ENCODE data around the gene PRDX2. TPM values are rescaled to one million over a fixed set of nuclear protein-coding genes. Genes with fewer than 3 reads are reported as not detected.

PRDX2 gene
- total RNA-seq, 4 donors from 2014 or later: 129 to 182 (median 163) TPM

Small RNAs within 50 kb of the gene (small RNA-seq; reads per million reads assigned to genes)
- gene MIR5684: not detected

Other genes with a start within 250 kb of the PRDX2 start
- gene ZNF490, start 191.0 kb downstream of the PRDX2 start, total RNA-seq: 1 to 10 TPM; 3.1 to 6.7 (median 4.8) TPM
- gene ZNF791, start 190.9 kb downstream of the PRDX2 start, total RNA-seq: 10 to 100 TPM; 36.1 to 38.7 (median 37.6) TPM
- 10 to 100 TPM; 48.5 to 89.4 (median 58.5) TPM for gene MAN2B1, start 135.1 kb downstream of the PRDX2 start, total RNA-seq
- 10 to 100 TPM in 3 of 4 donors, 1 to 10 TPM in 1; 7.9 to 19.8 (median 16.8) TPM for gene WDR83, start 135.0 kb downstream of the PRDX2 start, total RNA-seq
- 100 to 1,000 TPM; 117 to 180 (median 160) TPM for gene DHPS, start 119.9 kb downstream of the PRDX2 start, total RNA-seq
- not detected for gene GNG14, start 113.8 kb downstream of the PRDX2 start, total RNA-seq
- gene FBXW9, start 105.2 kb downstream of the PRDX2 start, total RNA-seq: 1 to 10 TPM; 1.2 to 7.5 (median 5.7) TPM
- 100 to 1,000 TPM in 1 of 4 donors, 10 to 100 TPM in 3; 56.1 to 120 (median 77.6) TPM for gene TNPO2, start 77.9 kb downstream of the PRDX2 start, total RNA-seq
- gene TRIR, start 67.1 kb downstream of the PRDX2 start, total RNA-seq: 100 to 1,000 TPM; 328 to 649 (median 501) TPM
- gene GET3, start 64.3 kb downstream of the PRDX2 start, total RNA-seq: 10 to 100 TPM; 22.6 to 40.4 (median 36.3) TPM
- under 1 TPM in 1 of 4 donors, not detected in 3; 0.21 TPM for gene BEST2, start 50.0 kb downstream of the PRDX2 start, total RNA-seq
- gene HOOK2, start 26.2 kb downstream of the PRDX2 start, total RNA-seq: 100 to 1,000 TPM in 1 of 4 donors, 10 to 100 TPM in 3; 27.3 to 109 (median 50.2) TPM
- 100 to 1,000 TPM; 421 to 676 (median 613) TPM for gene JUNB, start 10.3 kb downstream of the PRDX2 start, total RNA-seq
- gene THSD8, start 269 bp upstream of the PRDX2 start, total RNA-seq: 1 to 10 TPM in 1 of 4 donors, not detected in 3; 4.8 TPM
- gene RNASEH2A, start 4.8 kb upstream of the PRDX2 start, total RNA-seq: 1 to 10 TPM; 5.4 to 8.6 (median 6.7) TPM
- gene RTBDN, start 32.8 kb upstream of the PRDX2 start, total RNA-seq: not detected
- gene MAST1, start 36.7 kb upstream of the PRDX2 start, total RNA-seq: not detected
- gene DNASE2, start 79.6 kb upstream of the PRDX2 start, total RNA-seq: 10 to 100 TPM; 38.1 to 59.0 (median 44.2) TPM
- gene KLF1, start 85.4 kb upstream of the PRDX2 start, total RNA-seq: not detected
- 10 to 100 TPM; 50.4 to 68.0 (median 64.6) TPM for gene GCDH, start 89.4 kb upstream of the PRDX2 start, total RNA-seq
- not detected for gene SYCE2, start 117.5 kb upstream of the PRDX2 start, total RNA-seq
- gene FARSA, start 131.9 kb upstream of the PRDX2 start, total RNA-seq: 10 to 100 TPM; 22.7 to 44.7 (median 32.2) TPM
- gene CALR, start 136.8 kb upstream of the PRDX2 start, total RNA-seq: 100 to 1,000 TPM; 173 to 398 (median 313) TPM
- 100 to 1,000 TPM in 3 of 4 donors, 10 to 100 TPM in 1; 89.2 to 111 (median 108) TPM for gene RAD23A, start 144.1 kb upstream of the PRDX2 start, total RNA-seq
- 10 to 100 TPM; 41.4 to 68.8 (median 53.5) TPM for gene GADD45GIP1, start 155.4 kb upstream of the PRDX2 start, total RNA-seq
- gene DAND5, start 167.8 kb upstream of the PRDX2 start, total RNA-seq: not detected
- 10 to 100 TPM; 39.8 to 55.8 (median 48.2) TPM for gene NFIX, start 193.7 kb upstream of the PRDX2 start, total RNA-seq

Measured in tibial nerve (tissue), 4 donors.